Left cardiac atrium (tissue), 4 donors: ENCODE data around the gene PIGU. TPM values are rescaled to one million over a fixed set of nuclear protein-coding genes. Genes with fewer than 3 reads are reported as not detected.
"Not testable (repeated sequence)": the region's sequence is repeated elsewhere in the genome, so short reads cannot be mapped to it uniquely, and the experiment has no call there.

Experiments used
- ATAC-seq, 2 donors: fragments of 200-7000 bp; cut with Tn5 transposase; one replicate each; pipeline ENCODE4 v1.9.1; 2020; ENCODE audit warnings: mild to moderate bottlenecking in 2 of 2, moderate library complexity in 2 of 2
- DNase-seq: peaks from one replicate; pipeline ENCODE4 v3.0.0-alpha.2; 2020
- intact Hi-C, 2 donors: fragments of 100-400 bp; cut with DNase I; formaldehyde crosslinking; loops; one replicate each; pipeline versions ENCODE4 v1.14.1 to v1.15.1; 2022 to 2023
- total RNA-seq, 2 donors: library from RNA; stranded (reverse); fragmentation: NEBNext Ultra II Directional; extraction: Animal tissue kit (Norgen Biotek cat#: 25700); gene quantifications; one replicate each; pipeline ENCODE4 v1.2.1, GENCODE V29; 2021
- donor health status: DM: no; HTN: yes; CAD: no.
- donor health status: DM: no; HTN: yes; CAD: no; lungs with severe emphysema.
- donor health status: DM: yes; HTN: yes; CAD: no.
- donor health status: Dilated cardiomyopathy.

PIGU gene
- total RNA-seq, 2 donors from 2014 or later = 14.1 to 14.8 TPM

GRCh38 chr20:34532320-34532719 lies 144.6 kb downstream of the PIGU start:
- DNase-seq = no peak
- intact Hi-C loops = no loop called here
- ATAC-seq = no peak

DNA sequence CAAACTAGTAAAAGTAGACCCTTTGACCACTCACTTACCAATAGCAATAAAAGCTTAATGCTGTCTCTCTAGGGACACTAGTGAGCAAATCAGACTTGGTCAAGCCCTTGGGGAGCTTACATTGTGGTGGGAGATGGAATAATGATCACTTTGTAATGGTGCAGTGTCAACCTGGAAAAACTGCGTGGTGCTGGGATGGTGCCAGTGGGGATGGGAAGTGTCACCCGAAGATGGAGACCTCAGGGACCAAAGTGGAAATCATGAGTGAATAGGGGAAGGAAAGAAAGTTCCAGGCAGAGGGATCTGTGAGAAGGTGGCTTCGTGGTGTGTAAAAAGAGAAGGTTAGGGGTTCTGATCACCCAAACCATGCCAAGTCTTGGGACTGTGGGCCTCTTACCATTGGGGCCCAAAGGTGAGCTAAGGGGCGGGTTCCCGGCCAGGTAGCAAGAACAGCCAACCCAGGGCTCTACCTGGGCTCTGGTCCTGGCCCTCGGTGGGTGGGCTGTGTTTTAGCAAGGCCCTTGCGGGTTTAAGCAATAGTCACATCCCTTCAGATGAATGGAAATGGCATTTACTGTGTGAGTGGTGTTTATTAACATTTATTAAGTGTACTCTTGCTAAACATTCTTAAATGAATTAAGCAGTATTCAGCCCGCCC lies 145.2 kb downstream of the PIGU start:
- no peak for ATAC-seq
- intact Hi-C loops = no loop called here

DNA sequence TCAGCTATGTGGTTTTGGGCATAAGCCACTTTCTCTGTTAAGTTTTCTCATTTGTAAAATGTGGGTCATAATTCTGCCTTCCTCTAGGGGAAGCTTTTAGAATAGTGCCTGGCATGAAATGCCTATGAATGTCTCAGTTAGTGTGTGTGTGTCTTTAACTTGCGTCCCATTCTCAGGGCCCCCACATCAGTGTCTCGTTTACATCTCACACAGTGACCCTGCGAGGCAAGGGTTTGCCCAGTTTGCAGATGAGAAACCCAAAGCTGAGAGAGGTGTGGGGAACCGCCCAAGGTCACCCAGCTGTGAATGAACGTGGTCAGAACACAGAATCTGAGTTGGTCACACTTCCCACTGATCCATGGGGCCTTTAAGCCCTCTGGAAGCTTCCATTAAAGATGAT lies 146.6 kb downstream of the PIGU start:
- no peak for ATAC-seq
- DNase-seq = no peak
- intact Hi-C loops = no loop called here

More for the DNA sequence above, 145.2 kb downstream of the PIGU start:
- DNase-seq = no peak

- ATAC-seq = no peak
- DNase-seq = no peak
- intact Hi-C loops = no loop called here
Measured at GRCh38 chr20:34529742-34530141, 147.2 kb downstream of the PIGU start.

GRCh38 chr20:34528921-34529297 lies 148.0 kb downstream of the PIGU start:
- intact Hi-C loops = no loop called here

GRCh38 chr20:34527016-34527415 lies 149.9 kb downstream of the PIGU start:
- ATAC-seq (no peak), DNase-seq (no peak)
- intact Hi-C loops = no loop called here

More at GRCh38 chr20:34528921-34529297, 148.0 kb downstream of the PIGU start:
- DNase-seq (peak; percentile 55), ATAC-seq (no peak)

- intact Hi-C loops = no loop called here
- DNase-seq = no peak
- no peak for ATAC-seq
Measured at GRCh38 chr20:34526466-34526865, 150.4 kb downstream of the PIGU start.

DNA sequence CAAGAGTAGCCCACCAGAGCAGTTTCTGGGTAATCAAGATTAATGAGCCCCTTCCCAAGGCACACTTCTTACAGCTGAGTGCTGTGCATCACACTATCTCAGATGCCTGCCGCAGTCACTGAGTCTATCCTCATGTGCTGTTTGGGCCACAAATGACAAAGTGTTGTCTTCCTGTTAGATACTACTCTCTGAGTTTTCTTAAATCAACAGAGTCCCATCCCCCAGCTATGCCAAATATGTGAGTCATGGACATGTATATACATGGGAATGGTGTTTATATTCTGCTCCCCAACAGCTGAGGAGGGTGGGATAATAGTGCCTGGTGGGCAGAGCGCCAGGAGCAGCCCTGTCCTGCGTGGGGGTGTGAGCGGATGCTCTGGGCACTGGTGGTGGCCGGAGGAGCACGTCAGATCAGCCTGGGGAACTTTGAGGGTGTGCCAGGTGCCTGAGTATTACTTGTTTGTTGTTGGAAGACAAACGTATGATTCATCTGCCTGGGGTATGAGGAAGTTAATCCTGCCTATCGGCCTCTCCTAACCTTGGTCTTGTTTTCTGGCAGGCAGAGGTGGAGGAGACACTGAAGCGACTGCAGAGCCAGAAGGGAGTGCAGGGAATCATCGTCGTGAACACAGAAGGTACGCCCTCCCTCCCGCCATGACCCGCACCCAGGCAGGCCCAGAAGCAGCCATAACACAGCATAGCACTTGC lies 151.0 kb downstream of the PIGU start:
- intact Hi-C loops = no loop called here
- ATAC-seq (peak; percentile 70 to 91), DNase-seq (peak; percentile 86)

DNA sequence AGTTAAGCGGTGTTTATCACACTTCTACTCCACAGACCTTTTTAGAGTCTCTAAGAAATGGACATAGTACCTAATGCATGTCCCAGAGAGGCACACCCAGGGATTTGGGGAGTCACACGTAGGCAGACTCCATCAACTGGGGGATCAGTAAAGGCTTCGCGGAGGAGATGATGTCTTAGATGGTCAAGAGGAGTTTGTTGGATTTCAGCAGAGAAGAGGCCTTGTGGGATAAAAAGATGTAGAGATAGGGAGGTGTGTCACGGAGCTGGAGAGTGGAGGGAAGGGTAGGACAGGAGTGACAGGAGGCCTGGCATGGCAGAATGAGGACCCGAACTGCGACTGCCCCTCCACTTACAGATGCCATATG lies 151.6 kb downstream of the PIGU start:
- ATAC-seq = no peak
- no peak for DNase-seq
- intact Hi-C loops = no loop called here

DNA sequence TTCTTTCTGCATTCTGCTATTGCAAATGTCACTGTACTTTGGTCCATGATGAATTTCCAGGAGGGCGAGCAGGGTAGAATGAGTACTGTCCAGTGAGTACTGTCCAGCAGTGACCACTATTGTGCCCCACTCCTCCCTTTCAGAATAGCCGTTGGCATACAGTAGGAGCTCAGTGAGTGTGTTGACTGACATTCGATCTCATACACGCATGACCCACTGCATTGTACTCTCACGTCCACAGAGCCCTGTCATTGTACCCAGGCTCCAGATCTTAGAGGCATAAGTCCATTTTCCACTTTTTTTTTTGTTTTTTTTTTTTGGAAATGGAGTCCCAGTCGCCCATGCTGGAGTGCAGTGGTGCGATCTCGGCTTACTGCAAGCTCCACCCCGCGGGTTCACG lies 152.5 kb downstream of the PIGU start:
- intact Hi-C loops = no loop called here
- DNase-seq = no peak
- no peak for ATAC-seq

- intact Hi-C loops = no loop called here
- ATAC-seq (peak; percentile 23 to 31), DNase-seq (no peak)
Measured at GRCh38 chr20:34522969-34523871, 153.7 kb downstream of the PIGU start.

DNA sequence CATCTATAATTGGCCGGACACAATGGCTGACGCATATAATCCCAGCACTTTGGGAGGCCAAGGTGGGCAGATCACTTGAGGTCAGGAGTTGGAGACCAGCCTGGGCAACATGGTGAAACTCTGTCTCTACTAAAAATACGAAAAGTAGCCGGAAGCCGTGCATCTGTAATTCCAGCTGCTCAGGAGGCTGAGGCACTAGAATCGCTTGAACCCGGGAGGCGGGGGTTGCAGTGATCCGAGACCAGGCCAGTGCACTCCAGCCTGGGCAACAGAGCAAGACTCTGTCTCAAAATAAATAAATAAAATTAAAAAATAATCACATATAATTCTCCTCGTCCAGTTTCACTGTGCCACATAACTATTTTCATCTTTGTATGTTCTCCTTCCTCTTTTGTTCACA lies 157.1 kb downstream of the PIGU start:
- ATAC-seq, intact Hi-C loops, DNase-seq: not testable (repeated sequence)

- DNase-seq, ATAC-seq, intact Hi-C loops: not testable (repeated sequence)
Measured at GRCh38 chr20:34518863-34519262, 158.0 kb downstream of the PIGU start.

- DNase-seq (no peak), ATAC-seq (no peak)
- intact Hi-C loops = no loop called here
Measured at GRCh38 chr20:34517114-34517505, 159.8 kb downstream of the PIGU start.

- intact Hi-C loops = no loop called here
- ATAC-seq = peak; percentile 97 to 98
- DNase-seq = peak; percentile 98
Measured at GRCh38 chr20:34516247-34517113, 160.4 kb downstream of the PIGU start, which contains the start of gene DYNLRB1. Gene DYNLRB1, plus strand, starts transcription at chr20:34516422. Its CDS starts 37 bp downstream, at chr20:34516459.

- peak; percentile 53 for DNase-seq
- intact Hi-C loops = no loop called here
- peak; percentile 35 to 71 for ATAC-seq
Measured at GRCh38 chr20:34515484-34516246, 161.2 kb downstream of the PIGU start.

- ATAC-seq = no peak
- no peak for DNase-seq
- intact Hi-C loops = no loop called here
Measured at GRCh38 chr20:34514897-34515483, 161.9 kb downstream of the PIGU start.

DNA sequence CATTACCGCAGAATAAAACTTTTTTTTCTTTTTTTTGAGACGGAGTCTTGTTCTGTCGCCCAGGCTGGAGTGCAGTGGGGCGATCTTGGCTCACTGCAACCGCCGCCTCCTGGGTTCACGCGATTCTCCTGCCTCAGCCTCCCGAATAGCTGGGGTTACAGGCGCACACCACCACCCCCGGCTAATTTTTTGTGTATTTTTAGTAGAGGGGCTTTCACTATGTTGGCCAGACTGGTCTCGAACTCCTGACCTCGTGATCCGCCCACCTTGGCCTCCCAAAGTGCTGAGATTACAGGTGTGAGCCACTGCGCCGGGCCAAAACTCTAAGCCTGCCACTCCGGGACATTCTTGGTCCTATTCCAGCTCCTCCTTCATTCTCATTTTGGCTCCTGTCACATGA lies 162.9 kb downstream of the PIGU start:
- DNase-seq, intact Hi-C loops, ATAC-seq: not testable (repeated sequence)
